Measurements from ENCODE around the gene NUP37. TPM values are rescaled to one million over a fixed set of nuclear protein-coding genes. Genes with fewer than 3 reads are reported as not detected.

NUP37 gene
- total and polyA plus RNA-seq, 9 of the 15 experiments (the other 6 are each of a cell fraction or from before 2014, with no cell fraction given) = 72.2 to 429 (median 170) TPM

DNA sequence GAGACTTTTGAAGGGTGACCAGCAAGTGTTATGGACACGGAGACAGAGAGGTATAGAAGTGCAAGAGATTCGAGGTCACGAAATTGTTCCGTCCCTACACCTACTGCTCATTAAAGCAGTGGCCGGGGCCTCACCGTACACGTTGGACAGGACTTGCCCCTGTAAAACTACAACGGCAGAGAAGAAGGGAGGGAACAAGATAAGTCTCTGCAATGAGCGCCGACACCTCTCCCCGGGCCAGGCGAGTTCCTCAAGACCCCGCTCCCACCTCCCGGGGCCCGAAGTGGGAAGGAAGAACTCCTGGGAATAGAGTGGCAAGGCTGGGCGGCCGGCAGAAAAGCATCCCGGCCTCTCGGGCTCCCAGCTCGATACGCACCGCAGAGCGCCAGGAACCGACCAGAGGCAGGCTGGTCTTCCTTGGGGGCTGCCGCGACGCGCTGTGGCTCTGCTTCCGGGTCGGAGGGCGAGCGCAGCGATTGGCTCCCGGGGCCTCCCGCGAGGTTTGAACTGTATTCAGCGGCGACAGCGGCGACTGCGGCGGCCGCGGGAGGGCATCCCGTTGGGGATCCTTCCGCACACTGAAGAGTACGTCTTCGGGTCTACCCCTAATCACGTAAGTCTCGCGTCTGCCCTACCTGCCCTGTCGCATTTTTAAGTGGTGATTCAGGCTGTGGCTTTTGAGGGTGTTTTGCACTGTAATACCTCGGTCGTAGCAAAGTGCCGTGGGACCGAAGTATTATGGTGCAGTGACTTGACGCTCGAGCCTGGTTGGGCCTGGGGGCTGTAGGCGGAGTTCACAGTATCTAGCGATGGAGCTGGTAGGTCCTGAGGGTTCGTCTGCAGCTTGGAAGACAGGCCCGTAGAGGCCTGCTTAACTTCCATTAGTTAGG, at the start of gene NUP37, which contains the start of gene PARPBP (continued):
- TF ChIP-seq, protein P1, sequence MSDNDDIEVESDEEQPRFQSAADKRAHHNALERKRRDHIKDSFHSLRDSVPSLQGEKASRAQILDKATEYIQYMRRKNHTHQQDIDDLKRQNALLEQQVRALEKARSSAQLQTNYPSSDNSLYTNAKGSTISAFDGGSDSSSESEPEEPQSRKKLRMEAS (CRISPR knock-in tag; IDR thresholded peaks at IDR 0.05) = peak; percentile 48; the same call in 1 of the 2 replicates
- TF ChIP-seq, protein P2, sequence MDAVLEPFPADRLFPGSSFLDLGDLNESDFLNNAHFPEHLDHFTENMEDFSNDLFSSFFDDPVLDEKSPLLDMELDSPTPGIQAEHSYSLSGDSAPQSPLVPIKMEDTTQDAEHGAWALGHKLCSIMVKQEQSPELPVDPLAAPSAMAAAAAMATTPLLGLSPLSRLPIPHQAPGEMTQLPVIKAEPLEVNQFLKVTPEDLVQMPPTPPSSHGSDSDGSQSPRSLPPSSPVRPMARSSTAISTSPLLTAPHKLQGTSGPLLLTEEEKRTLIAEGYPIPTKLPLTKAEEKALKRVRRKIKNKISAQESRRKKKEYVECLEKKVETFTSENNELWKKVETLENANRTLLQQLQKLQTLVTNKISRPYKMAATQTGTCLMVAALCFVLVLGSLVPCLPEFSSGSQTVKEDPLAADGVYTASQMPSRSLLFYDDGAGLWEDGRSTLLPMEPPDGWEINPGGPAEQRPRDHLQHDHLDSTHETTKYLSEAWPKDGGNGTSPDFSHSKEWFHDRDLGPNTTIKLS (IDR thresholded peaks at IDR 0.05; ENCODE audit: borderline replicate concordance, low read depth) = peak; percentile 89
- TF ChIP-seq KLF1 (tag; IDR thresholded peaks at IDR 0.05) = no peak
- TF ChIP-seq, protein P3, sequence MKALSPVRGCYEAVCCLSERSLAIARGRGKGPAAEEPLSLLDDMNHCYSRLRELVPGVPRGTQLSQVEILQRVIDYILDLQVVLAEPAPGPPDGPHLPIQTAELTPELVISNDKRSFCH (CRISPR knock-in tag; IDR thresholded peaks at IDR 0.05) = no peak
- TF ChIP-seq, protein P3 (tag; IDR thresholded peaks at IDR 0.05) = no peak; the same call in 1 of the 2 replicates
- no peak for TF ChIP-seq SRSF3 (IDR thresholded peaks at IDR 0.05; ENCODE audit: insufficient read depth, low read length)
- no peak for TF ChIP-seq KLF6 (CRISPR knock-in tag; IDR thresholded peaks at IDR 0.05; ENCODE audit: borderline replicate concordance)
- peak in 1 of 2 experiments; percentile 89; a peak in 2 of 4 replicates for TF ChIP-seq TEAD1 (CRISPR knock-in tag; IDR thresholded peaks at IDR 0.05)
- peak; percentile 90 for TF ChIP-seq KDM5B (IDR thresholded peaks at IDR 0.05; ENCODE audit: insufficient replicate concordance, low read depth, low read length)
- TF ChIP-seq ZNF444 (CRISPR knock-in tag; IDR thresholded peaks at IDR 0.05) = no peak
- TF ChIP-seq, protein P4, sequence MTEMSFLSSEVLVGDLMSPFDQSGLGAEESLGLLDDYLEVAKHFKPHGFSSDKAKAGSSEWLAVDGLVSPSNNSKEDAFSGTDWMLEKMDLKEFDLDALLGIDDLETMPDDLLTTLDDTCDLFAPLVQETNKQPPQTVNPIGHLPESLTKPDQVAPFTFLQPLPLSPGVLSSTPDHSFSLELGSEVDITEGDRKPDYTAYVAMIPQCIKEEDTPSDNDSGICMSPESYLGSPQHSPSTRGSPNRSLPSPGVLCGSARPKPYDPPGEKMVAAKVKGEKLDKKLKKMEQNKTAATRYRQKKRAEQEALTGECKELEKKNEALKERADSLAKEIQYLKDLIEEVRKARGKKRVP (CRISPR knock-in tag; IDR thresholded peaks at IDR 0.05) = no peak
- TF ChIP-seq CXXC5 (CRISPR knock-in tag; IDR thresholded peaks at IDR 0.05) = peak; percentile 97
- peak; percentile 66; the same call in 1 of the 2 replicates for TF ChIP-seq MBD2 (IDR thresholded peaks at IDR 0.05; ENCODE audit: borderline replicate concordance, low read depth)
- no peak for TF ChIP-seq NCOA2 (IDR thresholded peaks at IDR 0.05; ENCODE audit: partially characterized antibody in 2 of 2)
- TF ChIP-seq, protein P5, sequence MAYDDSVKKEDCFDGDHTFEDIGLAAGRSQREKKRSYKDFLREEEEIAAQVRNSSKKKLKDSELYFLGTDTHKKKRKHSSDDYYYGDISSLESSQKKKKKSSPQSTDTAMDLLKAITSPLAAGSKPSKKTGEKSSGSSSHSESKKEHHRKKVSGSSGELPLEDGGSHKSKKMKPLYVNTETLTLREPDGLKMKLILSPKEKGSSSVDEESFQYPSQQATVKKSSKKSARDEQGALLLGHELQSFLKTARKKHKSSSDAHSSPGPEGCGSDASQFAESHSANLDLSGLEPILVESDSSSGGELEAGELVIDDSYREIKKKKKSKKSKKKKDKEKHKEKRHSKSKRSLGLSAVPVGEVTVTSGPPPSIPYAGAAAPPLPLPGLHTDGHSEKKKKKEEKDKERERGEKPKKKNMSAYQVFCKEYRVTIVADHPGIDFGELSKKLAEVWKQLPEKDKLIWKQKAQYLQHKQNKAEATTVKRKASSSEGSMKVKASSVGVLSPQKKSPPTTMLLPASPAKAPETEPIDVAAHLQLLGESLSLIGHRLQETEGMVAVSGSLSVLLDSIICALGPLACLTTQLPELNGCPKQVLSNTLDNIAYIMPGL (CRISPR knock-in tag; IDR thresholded peaks at IDR 0.05) = no peak
- no peak for TF ChIP-seq ETS2 (tag; IDR thresholded peaks at IDR 0.05; ENCODE audit: borderline replicate concordance, poor library complexity, severe bottlenecking)
- no peak for TF ChIP-seq SP2 (IDR thresholded peaks at IDR 0.05; ENCODE audit: extremely low read depth, low read depth, low read length, poor library complexity, severe bottlenecking)
- TF ChIP-seq FOXJ2 (tag; IDR thresholded peaks at IDR 0.05) = no peak
- no peak for TF ChIP-seq ZNF436 (CRISPR knock-in tag; IDR thresholded peaks at IDR 0.05)
- TF ChIP-seq PTBP1 (IDR thresholded peaks at IDR 0.05; ENCODE audit: low read depth, low read length) = no peak
- no peak; a peak in 2 of 4 replicates for TF ChIP-seq RCOR1 (IDR thresholded peaks at IDR 0.05; ENCODE audit: borderline replicate concordance in 1 of 2, low read depth in 2 of 2, low read length in 2 of 2)
- no peak for TF ChIP-seq HEY1 (CRISPR knock-in tag; IDR thresholded peaks at IDR 0.05; ENCODE audit: borderline replicate concordance)
